GM21737 (cell line): ENCODE measurements around the gene HK3.

ENCODE experiments used
- ATAC-seq: cut with Tn5 transposase; IDR thresholded peaks from one replicate; pipeline ENCODE4 v1.9.1; 2021; ENCODE audit warnings: mild to moderate bottlenecking, moderate library complexity; ENCODE audit not compliant: unreplicated experiment

HK3 gene

DNA sequence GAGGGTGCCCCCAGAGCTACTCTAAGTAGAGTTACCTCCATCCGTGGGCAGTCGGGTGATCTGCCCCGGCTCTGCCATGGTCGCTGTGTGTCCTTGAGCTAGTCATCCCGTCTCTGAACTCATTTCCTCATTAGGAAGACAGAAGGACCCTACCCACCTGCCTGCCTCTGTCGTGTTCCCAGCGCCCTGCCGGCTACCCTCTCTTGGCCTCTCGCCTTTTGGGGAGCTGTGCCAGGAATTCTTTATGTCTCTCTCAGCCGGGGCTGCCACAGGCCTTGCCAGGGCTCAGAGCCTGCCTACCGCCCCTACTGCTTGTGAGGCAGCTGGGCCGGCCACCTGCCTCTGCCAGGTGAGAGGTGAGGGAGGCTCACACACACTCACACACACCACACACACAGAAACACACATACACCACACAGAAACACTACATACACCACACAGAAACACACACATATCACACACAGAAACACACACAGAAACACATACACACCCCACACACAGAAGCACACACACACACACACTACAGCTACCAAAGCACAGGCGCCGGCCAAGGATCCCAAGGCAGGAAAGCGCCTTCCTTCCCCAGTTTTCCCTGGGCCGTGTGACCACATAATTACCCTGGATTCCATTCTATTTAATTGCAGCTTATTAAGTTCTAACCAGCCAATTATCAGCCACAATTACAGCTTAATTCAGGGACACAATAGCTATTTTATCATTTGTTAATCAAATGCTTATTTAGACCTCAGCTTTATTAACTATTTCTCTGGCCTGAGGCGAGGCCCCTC is 47.1 kb downstream of the HK3 start:
- ATAC-seq: no peak

DNA sequence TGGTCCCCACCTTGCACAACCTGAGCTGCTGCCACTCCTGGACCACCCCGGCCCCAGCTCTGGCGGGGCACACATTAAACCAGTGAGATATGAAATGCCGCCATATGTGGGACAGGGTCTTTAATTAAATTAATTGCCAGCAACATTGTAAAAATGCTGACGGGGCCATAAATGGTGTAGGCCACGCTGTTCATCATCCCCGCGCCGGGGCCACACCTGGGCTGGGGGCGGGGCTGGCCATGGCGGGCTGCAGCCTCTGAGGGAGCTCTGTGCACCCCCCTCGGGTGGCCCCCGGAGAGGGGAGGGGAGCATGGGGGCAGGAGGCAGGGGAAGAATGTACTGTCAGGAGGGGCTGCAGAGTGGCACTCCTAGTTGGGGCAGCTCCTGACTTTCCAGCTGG is 47.8 kb downstream of the HK3 start:
- no peak for ATAC-seq

DNA sequence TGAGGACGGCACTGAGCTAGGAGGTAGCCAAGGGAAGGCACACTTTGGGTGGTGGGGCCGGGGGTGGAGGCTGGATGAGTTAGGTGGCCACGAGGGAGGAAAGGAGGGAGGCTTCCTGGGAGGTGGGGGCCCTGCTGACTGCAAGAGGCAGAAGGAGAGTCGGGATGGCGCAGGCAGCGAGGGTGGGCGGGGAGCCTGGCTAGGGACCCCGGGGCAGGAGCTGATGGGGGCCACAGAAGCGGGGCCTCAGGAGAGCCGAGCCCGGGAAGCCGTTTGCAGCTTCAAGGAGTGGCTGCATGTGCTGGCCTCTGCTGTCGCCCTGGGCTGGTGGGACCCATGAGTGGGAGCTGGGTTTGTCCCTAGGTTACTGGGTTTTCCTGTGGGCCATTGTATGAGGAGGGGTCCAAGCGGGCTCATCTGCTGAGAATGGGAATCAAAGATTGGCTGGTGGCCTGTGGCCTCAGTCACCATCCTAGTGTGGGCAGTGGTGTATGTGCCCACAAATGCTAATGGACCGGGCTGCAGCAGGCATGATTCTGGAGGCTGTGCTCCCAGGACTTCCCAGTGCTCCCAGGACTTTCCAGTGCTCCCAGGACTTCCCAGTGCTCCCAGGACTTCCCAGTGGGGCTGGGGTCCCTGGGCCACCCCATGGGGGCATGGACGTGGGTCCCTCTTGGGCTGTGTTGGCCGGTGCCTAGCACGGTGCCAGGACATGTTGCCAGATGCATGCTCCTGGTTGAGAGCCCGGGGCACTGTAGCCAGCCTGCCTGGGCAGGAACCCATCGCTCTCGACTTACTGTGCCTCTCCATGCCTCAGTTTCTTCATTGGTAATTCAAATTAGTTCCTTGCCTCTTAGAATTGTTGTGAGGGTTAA is 48.5 kb downstream of the HK3 start:
- no peak for ATAC-seq

DNA sequence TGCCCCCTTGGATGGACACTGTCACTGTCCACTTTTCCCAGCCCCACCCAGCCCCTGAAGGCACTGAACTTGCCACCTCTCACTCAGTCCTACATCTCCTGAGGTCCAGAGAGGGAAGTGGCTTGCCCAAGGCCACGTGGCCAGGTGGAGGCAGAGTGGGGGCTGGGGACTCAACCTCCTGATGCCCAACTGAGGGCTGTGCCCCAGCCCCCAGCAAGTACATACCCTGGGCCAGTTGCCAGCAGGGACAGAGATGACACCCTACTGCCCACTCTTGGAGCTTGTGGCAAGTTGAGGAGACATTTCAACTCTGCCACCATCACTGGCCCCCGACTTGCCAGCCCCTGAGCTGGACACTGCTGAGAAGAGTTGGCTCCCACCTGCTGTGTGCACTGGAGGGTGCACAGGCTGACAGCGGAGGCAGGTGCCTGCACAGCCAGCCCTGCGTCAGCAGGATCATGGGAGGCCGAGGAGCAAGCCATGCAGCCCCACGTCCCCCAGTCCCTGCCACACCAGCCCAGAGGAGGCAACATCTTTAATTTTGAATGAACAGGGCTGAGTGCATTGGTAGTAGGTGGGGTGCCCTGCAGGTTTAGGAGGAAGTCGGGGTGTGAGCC is 49.4 kb downstream of the HK3 start:
- no peak for ATAC-seq

DNA sequence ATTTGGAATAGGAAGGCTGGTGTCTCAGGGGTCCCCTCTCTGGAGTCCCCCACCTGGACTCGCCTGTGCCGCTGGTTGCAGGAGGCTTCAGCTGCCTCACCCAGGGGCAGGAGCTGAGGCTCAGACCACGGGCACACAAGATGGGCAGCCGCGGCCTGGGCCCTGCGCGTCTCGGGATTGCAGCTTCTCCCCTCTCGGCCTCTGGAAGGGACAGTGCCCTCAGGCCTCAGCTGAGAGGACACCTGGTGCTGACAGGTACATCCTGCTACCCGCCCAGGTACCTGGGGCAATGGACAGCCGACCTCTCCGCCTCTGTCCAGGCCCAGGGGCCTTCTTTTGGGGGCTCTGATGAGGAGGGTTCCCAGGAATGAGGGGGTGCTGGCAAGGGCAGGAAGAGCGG is 50.5 kb downstream of the HK3 start:
- ATAC-seq: no peak

DNA sequence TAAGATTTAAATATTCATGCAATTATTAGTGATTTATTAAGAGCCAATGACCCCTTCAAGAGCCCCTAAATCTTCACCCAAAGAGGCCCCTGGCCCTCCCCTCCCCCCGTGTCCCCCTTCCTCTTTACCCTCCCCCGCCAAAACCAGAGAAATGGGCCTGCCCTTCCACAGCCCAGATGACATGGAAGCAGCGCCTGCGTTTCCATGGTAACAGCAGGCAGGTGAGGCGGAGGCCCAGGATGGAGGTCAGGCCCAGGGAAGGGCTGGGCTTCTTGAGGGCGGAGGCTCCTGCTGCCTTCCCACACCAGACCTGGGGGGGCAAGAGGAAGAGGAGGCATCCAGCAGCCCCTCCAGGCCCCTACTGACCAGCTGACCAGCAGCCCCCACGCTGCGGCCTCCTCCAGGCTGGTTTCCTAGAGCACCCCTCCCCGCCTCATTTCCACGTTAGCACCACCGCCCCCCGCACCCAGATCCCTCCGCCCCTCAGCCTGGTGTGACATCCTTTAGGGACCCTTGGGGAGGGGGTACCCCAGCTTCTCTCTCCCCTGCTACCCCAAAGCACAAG is 51.3 kb downstream of the HK3 start:
- no peak for ATAC-seq

DNA sequence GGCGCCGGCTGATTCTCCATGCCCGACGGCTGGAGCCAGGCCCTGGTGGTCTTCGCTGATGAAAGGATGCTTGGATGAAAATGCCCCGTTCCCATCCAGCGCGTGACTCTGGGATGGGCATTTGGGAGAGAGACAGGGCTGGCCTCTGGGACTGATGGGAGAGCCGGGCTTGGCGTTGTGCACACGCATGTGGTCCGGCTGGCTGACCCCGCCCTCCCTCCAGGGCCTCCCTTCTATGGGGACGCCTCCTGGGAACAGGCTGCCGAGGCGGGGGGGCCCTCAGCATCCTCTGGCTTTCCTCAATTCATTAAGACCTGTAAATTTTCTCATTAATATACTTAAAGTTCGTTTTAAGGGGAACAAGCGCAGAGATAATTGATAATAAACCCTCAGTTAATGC is 52.0 kb downstream of the HK3 start:
- ATAC-seq: no peak

DNA sequence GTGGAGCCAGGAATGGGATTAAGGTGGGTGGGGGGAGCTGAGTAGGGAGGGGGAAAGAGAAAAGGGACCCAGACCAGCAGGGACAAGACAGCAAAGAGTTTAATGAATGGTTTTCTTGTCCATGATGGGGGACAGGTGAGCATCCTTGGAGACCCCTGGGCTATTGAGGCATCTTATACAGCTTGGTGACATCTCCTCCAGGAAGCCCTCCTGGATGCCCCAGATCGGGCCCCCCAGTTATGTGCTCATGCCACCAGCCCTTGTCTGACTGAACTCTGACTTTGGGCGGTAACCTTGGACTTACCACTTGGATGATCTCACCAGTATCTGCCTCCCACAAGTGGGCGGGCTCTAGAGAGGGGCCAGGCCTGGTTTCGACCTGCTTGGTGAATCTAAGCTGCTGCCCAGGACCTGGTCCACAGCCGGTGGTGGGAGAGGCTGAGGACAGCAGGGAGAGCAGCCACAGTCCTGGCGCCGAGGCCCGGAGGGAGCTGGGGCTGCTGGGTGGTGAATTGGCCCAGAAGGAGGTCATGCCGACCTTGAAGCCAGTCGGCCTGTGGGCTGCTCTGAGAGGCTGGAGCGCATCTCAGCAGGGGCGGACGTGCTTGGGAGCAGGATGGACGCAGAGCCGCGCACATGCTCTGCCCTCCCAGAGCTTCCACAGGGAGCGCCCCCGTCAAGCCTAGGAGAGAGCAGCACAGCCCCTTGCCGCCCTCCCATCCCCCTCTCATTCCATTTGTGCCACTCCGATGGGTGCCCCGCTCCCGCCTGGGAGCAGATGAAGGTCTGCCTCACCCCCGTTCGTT is 52.6 kb downstream of the HK3 start:
- ATAC-seq: no peak

DNA sequence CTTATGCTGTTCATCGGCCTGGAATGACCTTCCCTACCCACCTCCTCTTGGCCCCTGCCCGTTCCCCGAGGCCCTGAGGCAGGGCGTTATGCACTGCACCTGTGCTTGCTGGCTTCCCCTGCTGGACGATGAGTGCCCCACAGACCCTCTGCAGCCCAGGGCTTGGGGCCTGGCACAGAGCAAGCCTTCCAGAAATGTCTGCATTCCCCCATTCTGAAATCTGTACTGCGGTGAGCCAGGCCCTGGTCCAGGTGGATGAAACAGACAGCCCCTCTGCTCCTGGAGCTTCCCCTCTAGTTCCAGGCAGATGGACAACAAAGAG is 53.8 kb downstream of the HK3 start:
- no peak for ATAC-seq

DNA sequence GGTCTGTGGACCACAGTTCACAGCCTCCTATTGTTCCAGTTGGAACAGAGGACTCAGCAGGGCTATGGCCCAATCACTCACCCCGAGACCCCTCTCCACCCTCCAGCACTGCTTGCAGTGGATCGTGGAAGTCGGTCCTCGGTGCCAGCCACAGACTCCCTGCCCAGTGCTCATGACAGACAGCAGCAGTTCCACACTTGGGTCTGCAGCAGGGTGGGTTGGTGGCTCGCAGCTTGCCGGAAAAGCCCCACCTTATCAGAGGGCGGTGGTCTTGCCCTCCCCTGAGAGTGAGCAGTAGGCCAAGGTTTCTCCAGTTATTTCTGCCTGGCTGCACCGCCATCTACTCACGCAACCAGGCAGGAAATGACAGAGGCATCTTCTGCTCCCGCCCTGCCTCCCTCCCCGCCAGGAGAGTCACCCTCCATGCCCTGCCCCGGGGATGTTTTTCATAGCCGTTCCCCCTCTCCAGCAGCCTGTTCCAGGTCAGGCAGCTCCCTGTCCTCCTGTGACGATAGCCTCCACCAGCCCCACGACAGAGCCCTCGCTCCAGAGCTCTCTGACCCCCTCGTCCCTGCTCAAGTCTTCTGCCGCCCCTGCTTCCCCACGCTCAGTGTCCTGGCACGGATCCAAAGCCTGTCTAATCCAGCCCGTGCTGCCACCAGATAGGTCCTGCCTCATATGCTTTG is 54.3 kb downstream of the HK3 start:
- no peak for ATAC-seq

DNA sequence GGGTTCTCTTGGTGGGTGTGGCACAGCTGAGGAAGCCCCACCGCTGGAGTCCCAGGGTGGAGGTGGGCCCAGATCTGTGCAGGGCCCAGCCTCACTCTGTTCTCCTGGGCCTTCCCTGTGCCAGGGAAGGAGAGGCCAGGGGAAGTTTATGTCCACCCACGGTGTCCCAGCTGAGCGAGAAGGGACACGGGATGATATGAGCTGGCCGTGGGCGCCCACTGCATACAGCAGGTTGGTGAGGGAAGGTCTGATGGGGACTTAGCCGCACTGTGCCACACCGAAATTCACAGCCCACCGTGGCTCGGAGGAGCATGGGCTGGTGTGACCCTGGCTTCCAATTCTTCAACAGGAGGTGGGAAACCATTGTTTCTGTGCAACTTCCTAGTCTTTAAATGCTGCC is 54.9 kb downstream of the HK3 start:
- ATAC-seq: no peak

DNA sequence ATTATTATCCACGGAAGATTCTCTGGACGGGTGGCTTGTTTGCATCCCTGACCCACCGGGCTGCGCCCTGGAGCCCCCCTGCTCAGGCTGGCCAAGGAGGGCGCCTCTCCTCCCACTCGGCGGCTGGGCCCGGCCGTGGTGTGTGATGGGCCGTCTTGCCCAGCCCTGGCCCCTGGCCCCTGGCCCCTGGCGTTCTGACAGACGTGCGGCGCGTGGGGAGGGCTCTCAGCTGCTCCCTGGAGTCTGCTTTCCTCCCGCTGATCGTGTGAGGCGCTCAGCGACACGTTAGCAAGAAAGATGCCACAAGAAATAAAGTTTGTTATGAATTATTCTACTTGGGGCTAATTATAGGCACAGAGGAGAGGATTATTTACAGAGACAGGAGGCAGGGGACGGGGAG is 55.5 kb downstream of the HK3 start:
- ATAC-seq: no peak

DNA sequence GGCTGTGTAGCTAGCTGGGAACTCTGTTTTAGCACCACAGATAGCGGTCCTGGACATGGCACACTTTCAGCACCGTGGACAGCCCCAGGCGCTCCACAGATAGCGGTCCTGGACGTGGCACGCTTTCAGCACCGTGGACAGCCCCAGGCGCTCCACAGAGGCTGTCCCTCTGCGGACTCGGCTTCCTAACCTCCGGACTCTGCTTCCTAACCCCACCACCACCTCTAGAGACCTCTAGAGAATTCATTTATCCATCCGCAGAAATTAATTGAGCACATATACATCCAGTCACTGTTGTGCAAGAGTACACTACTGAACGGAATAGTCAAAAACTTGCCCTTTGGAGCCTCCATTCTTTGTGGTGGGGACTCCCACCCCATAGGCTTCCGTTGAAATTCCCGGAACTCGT is 61.4 kb downstream of the HK3 start:
- ATAC-seq: no peak

DNA sequence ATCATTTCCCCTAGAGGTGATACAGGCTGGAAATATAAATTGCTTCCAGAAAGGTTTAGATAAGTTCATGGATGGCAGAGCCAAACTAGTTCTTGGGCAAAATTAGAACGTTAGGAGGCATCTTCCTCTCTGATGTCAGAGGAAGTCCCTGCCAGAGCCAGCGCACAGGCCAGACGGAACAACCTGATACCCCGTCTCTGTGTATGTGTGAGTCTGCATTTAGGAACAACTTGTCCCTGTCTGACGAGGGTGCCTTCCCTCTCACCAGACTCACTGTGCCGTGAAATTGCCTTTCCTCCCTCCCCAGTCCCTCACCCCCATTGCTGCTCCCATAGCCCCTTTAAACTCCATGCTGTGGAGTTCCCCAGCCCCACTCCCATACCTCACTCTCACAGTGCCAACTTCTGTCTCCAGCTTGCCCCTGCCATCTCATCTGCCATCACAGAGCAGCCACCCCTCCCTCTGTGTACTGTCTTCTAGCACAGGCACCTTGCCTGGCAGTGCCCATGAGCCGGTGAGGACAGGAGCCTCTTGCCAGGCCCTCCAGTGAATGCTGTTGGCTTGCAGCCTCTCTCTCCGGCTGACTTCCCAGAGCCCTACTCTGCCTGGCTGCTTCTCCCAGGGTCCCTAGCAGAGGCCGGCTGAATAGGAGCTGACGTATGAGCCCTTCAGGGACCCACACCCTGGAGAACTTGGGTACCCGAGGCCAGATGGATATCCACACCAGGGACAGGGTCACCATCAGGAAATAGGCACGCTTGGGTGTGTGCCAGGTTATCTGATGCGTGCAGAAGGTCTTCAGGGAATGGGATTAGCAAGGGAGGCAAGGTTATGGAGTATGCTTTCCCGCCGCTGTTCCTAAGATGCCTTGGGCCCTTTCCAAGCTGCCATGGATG is 62.1 kb downstream of the HK3 start:
- ATAC-seq: no peak

DNA sequence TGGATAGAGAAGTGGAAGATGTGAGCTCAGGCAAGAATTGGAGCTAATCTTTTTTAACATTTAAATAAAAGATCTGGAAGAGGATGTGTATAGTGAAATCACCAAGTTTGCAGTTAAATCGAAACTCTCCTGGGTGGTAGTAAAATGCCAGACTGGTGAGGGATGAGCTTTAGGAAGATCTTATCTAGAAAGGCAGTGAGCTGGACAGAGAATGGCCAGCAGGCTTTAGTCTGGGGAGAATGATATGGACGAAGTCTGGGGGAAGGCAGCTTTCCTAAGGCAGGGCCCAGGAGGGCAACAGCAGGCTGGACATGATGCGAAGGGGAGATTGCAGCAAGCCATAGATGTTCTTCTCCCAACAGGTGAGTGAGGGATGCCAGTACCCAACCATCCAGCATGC is 63.2 kb downstream of the HK3 start:
- no peak for ATAC-seq

DNA sequence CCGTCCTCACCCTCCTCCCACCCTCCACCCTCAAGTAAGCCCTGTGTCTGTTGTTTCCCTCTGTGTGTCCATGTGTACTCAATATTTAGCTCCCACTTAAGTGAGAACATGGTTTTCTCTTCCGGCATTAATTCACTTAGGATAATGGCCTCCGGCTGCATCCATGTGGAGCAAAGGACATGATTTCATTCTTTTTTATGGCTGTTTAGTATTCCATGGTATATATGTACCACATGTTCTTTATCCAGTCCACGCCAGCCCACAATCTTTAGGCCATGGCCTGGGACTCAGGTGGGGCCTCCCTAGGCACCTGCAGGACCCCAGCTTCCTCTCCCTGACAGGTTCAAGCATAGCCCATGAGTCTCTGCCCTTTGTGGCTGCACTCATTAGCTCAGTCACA is 65.9 kb downstream of the HK3 start:
- no peak for ATAC-seq

DNA sequence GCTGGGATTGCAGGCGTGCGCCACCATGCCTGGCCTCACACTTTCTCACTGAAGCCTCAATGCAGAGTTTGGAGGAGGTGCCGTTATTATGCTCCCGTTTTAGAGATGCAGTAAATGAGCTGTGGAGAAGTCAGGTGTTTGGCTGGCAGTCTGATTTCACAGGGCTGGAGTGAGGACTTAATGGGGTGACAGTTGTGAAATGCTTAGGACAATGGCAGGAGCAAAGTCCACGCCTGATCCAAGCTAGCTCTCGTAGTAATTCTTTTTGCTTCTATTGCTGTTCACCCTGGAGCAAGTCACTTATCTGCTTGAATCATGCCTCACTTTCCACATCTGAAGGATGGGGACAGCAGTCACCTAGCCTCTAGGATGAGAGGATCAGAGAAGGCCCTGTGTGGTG is 67.0 kb downstream of the HK3 start:
- no peak for ATAC-seq

DNA sequence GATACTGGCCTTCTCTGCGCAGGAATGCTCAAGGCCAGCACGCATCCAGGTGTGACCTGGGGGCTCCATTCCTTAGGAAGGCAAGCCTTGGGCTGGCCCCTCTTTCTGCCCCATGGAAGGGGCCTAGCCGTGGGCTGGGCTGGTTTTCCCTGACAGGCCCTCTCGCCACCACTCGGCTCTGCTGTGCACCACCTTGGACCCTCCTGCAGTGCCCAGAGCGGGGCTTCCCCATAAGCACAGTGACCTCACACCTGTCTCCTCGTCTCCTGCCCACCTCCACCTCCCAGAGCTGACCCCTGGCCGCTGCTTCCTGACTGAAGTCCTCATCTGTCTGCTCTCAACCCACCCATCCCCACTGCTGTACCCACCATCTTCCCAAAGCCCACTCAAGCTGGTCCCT is 67.7 kb downstream of the HK3 start:
- no peak for ATAC-seq

DNA sequence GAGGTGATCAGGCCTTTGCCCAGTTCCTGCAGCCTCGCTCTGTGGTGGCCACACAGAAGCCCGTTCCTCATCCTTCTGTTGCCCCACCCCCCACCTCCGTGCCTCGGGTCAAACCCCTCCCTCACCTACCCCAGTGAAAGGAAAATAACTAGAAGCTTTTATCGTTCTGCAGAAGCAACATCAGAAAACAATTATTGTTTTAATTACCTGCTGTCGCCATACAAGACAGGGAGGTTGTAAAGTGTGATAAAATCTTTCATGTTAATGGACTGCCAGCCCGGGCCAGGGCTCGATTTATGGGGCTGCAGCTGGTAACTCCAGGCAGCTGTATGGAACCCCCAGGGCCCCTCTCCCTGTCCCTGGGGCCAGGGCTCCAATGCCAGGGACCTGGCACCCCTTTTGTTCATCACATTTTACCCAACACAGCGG is 68.1 kb downstream of the HK3 start:
- no peak for ATAC-seq
